Measurements from ENCODE around the gene MCC.

MCC gene

DNA sequence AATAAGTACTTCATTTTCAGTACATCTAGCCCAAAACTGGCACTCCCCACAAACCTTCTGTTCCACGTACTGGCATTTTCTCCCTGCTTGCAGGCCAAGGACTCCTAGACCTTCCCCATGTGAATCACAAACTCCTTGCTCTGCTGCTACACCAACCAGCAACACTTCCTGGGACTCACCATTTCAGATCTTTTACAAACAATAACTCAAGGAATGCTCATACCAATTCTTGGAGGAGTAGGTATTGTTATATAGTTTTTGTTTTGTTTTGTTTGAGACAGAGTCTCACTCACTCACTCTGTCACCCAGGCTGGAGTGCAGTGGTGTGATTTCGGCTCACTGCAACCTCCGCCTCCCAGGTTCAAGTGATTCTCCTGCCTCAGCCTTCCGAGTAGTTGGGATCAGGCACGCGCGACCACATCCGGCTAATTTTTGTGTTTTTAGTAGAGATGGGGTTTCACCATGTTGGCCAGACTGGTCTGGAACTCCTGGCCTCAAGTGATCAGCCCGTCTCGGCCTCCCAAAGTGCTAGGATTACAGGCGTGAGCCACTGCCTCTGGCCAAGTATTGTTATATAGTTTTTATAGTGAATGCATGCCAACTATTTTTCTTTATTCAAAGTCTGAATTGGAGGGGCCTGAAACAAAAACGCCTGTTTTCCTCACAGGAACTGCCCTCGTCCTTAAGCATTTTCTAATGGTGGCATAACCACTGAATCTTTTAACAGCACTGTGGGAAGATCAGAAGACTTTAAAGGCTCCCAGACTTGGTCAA lies 264.2 kb downstream of the MCC start:
- no peak for DNase-seq (ENCODE audit: low read depth)

DNA sequence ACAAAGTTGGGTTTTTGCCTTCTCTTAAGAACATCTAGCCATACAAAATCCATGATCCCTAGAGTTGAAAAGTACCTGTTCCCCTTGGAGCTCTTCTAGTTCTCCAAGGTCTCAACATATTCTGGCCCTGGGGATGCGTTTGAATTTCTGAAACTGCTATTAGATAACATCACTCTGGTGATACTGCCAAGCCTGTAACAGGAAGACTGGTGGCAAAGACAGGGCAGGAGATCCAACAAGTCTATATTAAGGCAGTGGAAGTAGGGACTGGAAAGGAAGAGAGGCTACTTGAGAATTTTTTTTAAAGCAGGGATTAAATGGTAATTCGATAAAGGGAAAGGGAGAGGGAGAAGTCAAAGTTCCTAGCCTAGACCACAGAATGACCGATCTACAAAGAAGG lies 264.9 kb downstream of the MCC start:
- no peak for DNase-seq (ENCODE audit: low read depth)

DNA sequence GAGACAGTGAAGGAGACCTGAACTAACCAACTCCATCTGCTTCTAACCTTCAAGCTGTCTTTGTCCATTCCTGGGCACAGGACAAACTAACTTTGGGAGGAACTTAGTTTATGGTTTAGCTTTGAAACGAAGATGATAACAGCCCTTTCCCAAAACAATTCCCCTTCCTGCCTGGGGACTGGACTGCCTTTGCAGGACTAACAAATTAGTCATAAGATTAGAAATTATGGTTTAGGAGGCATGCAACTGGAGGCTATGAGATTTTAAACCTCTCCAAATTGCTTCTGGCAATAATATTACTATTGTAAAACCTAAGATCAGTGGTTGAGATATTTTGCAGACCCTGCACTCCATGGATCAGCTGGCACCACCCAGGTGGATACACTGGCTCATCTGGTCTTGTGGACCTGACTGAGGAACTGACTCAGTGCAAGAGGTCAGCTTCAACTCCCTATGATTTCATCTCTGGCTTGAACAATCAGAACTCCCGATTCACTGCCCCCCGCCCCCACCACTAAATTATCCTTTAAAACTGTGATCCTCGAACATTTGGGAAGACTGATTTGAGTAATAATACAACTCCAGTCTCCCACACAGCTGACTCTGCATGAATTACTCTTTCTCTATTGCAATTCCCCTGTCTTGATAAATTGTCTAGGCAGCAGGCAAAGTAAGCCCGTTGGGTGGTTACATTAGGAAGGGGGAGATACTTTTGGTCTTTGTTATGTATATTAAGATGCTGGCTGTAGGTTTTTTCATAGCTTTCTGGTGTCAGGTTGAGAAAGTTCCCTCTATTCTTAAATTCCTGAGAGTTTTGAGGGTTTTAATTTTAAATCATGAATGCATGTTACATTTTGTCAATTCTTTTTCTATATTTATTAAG lies 266.7 kb downstream of the MCC start:
- DNase-seq (ENCODE audit: low read depth) = no peak

DNA sequence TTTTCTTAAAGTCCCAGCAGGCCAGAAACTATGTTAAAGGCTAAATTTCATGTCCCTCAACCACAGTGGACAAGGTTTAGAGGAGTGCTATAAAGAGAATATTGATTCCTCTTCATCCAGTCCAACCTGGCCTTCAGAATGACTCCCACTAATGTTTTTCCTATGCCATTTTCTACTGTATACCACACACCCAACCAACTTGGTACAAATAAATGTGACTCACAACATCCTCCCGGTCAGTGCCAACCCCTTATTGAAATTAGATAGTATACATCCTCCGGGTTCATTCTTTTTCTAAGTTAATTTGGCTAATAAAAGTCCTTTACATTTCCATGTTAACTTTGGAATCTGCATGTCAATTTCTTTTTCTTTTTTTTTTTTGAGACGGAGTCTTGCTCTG lies 268.6 kb downstream of the MCC start:
- no peak for DNase-seq (ENCODE audit: low read depth)

DNA sequence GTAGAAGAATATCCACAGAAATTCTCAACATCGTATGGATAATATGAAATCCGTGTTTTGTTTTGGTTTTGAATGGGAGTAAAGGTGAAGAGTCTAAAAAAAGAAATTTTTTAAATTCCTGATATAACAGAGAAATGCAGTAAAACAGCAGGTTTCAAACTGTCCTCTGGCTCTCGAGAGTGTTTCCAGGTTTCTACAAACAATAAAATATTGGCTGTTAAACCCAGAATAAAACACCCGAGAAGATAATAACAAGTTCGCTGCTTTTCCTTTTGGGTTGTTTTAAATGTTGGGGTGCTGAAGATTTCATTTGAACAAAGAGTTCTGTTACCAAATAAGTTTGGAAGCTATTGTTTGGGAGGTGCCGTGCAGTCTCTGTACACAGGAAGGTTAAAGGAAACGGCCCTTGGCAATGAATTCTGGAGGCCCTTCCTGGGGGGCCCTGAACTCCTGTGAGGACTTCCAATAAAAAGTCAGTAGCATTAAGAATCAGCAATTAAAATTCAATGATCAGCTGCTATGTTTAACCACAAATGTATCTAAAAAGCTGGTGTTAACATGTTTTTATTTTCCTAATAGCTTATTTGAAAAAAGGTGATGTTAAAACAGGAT lies 269.2 kb downstream of the MCC start:
- no peak for DNase-seq (ENCODE audit: low read depth)

DNA sequence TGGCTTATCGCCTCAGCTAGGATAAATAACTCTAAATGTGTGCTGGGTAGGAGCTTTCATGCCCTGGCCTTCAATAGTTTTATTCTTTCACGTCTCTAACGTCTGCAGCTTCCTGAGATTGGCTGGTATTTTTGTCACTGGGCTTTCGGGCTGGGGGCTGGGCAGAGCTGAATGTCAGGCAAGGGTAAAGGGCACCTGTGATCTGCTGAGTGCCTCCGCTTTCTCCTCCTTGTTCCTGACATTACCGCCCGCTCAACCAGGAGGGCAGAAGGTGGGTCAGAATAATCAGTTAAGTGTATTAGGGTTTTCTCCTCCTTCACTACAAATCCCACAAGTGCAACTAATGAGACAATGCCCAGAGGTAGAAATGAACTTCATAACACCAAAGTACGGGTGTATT lies 270.1 kb downstream of the MCC start:
- DNase-seq (ENCODE audit: low read depth) = no peak

DNA sequence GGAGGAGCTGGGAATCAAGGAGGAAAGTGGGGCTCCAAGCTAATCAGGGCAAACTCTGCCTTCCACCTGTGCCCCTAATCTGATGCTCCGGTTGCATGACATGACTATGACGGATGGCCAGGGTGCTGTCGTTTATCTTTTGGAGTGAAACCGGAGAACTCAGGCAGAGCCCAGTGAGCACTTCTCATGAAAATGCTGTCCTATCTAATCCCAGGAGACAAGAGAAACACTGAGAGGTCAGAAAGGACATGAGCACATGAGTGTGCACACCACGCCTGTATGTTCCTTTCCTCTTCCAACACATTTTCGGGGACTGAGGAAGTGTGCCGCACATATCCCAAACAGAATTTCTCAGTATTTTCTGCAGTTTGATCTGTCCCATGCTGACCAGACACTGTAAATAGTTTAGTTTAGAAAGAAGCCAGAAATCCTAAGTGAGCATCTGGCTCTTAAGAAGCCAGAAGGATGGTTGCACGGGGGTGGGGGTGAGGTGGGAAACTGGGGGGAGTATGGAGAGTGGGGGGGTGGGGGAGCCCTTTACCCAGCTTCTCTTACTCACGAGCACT lies 270.6 kb downstream of the MCC start:
- DNase-seq (ENCODE audit: low read depth) = no peak

DNA sequence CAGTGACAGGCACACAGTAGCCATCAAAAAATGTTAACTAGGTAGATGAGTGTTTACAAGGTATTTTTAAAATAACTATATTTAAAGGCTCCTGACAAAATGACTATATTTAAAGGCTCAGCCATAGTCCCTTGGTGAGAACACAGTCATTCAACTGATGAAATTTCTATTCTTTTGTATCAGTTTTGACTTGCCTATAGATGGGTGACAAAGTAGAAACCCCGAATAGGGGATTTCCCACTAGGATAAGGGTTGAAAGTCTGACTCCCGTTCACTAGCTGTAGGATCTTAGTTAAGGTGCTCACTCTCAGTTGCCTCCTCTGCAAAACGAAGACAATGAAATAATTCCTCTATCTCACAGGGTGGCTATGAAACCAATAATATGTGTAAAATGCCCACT lies 271.7 kb downstream of the MCC start:
- DNase-seq (ENCODE audit: low read depth) = no peak

DNA sequence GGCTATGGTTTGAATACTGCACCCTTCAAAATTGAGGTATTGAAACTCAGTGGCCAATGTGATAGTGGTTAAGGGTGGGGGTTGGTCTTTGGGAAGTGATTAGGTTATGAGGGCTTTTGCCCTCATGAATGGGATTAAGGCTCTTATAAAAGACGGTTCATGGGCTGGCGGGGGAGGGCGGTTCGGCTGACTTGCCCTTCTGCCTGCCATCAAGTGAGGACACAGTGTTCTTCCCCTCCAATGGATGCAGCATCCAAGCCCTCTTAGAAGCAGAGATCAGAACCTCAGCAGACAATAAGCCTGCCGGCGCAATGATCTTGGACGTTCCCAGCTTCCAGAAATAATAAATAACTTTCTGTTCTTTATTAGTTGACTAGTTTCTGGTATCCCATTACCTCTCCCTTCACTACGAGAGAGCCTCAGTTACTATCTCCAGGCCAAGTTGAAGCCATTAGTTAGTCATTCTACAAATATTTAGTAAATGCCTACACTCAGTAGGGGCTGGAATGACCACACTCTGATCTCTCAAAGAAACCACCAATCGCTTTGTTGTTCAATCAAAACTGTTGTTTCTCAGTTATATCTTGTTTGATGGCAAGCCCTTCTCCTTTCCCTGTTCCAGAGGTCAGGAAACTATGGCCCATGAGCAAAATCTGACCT lies 272.7 kb downstream of the MCC start:
- DNase-seq (ENCODE audit: low read depth) = no peak

DNA sequence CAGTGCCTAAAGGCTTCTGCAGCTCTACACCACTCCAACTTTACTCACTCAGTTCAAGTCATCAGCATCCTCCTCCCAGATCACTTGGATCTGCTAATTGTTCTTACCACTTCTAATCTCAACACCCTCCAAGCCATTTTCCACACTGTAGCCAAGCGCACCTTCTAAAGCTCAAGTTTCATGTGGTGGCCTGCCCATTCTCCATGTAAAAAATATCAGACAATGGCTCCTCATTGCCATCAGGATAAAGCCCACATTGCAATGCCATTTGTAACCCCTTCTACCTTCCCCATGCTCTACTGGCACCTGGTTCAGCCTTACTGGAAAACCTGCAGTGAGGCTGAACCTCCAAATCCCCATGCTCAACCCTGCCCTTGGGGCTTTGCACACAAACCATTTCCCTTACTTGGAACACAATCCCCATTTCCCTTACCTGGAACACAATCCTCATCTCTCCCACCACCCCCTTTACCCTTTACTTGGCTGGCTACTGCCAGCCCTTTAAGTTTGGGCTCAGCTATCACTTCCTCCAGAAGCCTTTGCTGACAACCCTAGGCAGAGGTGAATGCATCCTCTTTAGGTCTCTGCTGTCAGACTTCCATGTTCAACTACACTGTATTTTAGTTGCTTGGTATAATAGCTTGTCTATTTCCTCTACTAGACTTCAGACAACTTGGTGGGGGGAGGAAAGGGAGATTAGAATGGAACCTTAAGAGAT lies 273.5 kb downstream of the MCC start:
- DNase-seq (ENCODE audit: low read depth) = no peak

DNA sequence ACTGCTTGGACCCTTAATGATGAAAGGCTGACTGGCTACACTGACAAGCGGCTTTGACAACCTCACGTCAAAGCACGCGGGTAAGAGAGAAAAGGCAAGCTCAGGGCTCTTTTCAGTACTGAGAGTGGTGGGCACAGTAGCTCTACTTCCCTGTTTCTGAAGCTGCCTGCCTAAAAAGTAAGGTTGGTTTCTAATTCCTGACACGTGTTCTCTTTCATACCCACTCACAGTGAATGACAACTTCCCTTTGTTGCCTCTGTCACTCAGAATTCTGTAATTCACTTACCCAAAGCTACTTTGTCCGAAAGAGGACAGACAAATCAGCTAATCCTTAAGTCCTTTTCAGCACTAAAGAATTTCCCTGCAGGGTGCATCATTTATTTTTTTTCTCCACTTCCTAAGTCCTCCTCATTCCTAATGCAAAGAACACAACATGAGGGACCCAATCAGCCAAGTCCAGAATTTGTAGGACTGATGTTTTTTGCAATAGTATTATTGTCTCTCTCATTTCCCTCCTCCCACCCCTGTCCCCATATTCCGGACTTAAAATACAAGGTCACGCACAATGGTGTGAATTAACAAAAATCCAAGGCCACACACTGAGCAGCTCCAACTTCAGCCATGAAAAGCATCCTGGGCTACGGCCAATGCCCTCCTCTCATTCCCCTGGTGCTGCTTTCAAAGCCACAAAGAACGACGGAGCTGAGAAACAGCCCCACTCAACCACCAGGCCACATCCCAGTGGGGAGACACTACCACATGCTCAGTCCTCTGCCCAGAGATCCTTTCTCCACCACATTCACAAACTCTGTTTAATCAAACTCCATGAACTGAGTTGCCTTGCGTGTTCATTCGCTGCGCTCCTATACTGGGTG lies 274.5 kb downstream of the MCC start:
- no peak for DNase-seq (ENCODE audit: low read depth)

DNA sequence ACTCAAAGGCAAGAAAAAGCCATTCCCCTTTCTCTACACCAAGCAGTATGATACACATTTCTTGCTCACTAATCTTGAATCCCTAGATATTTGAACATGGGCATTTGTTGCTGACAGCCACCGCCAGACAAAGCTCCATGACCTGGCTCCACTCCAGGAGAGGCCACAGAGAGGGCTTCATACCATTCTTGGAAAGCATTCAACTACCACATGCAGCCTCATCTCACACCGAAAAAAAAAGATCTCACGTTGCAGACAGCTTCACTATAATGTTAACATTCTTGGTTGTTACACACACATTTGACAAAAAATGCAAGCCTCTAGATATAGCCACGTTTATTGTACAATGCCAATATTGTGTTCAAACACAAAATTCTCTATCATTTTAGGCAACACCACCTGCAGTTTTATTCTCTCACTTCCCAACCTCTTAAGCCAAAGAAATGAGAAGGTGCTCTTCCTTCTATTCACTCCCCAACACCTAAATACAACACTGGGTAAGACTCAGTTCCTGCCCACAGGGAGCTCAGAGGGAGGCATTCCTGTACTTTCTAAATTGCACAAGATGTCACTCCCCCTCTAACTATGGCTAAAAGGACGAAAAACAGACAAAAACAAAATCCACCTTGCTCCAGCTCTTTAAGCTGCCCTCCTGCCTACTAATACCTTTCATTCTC lies 275.9 kb downstream of the MCC start:
- no peak for DNase-seq (ENCODE audit: low read depth)

DNA sequence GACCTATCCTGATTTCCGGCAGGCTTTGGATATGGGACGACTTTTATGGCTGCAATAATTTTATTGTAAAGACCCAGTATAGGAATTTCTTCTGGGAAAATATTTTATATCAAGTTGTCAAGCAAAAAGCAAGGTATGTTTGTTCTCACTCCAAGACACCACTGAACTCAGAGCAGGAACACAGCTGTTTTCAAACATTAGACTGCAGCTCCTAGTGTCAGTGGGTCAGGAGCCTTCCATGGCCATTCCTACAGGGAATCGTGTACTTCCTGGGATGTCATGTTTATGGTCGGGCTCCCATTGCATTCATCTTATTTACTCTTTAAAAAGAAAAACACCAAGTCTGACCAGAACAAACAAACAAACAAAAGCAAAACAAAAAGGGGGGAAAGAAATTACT lies 278.8 kb downstream of the MCC start:
- DNase-seq (ENCODE audit: low read depth) = no peak

DNA sequence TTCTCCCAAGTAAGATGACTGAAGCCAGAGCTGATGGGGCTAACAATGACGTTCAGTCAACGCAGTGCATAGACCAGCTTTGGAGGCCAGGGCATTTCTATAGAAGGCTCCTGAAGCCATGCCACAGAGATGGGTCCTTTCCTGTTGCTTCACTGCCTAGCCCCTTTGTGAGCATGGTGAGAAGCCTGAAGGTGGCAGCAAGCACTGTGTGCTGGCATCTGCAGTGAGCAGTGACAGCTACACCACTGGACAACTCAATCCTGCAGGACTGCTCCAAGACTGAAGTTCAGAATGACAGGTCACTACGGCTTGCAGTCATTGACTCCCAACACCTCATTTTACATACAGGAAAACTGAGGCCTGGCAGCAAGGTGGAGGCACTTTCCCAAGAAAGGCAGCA lies 282.4 kb downstream of the MCC start:
- DNase-seq (ENCODE audit: low read depth) = no peak

DNA sequence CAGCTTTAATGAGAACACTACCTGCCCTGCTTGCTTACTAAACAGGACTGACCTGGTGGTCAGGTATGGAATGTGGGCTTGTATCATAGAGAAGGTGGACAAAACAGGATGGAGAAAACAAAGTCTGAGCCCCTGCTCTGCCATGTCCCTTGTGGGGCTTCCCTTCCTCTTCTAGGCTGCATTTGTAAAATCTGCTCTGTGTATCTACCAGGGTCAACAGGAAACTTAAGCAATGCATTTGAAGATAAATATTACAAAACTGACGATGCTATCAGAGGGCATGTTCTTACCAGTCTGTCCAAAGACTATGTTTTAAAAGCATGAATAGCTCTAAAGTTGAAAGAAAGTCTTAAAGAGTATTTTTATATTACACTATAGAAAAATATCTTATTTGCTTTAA lies 282.9 kb downstream of the MCC start:
- no peak for DNase-seq (ENCODE audit: low read depth)

DNA sequence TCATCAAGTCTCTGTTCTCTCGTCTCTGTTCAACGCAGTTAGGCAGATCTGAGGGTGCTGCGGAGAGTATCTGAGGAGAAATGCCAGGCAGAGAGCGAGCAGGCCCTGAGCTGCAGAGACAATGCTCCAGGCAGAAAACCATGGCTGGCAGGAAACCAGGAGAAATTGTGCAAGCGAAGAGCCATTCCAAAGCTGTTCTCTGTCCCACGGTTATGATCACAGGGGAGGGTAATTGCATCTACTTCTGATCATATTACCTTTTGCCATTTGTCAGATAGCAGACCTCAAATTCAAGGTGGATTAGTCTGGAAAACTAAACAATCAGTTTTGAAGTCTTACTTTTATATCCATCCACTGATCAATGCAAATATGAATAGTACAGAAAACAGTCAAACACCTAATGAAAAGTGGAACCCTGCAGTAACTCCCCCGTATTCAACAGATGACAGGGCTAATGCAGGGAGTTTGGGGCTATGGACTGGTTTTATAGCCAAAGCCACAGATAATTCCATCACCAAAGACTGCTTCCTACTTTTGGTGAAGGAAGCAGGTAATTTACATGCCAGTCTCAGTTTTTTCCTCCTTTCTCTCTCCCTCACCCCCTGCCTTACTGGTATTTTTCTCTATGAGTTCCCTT lies 283.6 kb downstream of the MCC start:
- no peak for DNase-seq (ENCODE audit: low read depth)

DNA sequence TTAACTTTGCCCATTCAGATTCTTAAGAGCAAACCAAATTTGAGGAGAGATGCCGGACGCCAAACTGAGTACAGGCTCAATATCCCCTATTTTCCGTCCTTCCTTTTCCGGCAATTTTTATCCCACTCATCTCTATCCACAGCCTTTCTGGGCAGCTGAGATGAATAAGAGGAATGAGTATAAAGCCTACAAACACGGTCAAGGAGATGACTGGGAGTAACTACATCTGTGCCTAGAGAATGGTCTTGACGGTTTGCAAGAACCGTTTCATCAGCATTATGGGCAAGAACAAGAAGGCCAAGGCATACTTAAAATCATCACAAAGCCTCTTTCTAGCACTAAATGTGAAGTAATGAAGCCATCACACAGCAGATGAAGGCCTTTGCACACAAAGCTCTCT lies 284.3 kb downstream of the MCC start:
- DNase-seq (ENCODE audit: low read depth) = no peak

DNA sequence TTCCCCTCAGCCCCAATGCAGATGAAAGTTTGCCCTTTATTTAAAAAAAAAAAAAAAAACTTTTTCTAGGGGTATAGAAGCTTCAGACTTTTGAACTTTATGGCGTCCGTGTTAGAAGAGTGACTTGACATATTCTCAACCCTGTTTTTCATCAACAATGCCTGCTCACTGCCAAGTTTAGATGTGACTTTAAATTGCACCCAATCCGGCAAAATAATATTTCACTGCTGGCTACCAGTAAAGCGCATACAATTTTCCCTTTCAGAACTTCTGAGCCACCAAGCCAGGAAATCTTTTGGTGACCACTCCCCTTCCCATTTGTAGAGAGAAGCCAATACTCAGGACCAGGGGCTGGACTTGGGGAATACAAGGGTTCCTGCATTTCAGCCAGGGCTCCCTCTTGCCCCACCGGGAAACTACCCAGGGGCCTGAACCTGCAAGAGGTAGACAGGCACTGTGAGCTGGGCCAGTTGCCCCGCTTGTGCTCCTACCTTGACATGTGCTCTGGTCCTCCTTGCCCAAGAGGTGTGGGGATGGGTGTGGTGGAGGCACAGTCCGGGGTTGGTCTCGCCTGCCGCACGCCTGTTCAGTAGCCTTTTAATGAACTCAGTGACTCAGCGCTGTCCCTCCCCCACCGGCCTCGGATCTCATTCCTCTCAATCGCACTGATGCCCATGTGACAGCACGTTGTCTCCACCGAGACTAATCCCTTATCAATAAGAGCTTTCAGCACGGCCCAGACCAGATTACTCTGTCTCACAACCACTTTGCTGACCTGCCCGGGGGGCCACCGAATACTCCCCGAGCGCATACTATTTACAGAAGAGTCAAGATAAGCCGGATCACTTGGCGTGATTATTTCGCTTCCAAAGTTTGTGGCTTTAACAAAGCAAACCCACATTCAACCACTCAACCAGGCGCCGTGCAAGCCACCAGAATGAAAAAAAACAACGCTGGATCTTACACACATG lies 285.2 kb downstream of the MCC start:
- no peak for DNase-seq (ENCODE audit: low read depth)
